ENCODE results near the gene U2SURP.

U2SURP gene

GRCh38 chr3:143054011-143054410 lies 52.6 kb downstream of the U2SURP start:
- H3K4me3 ChIP-seq (ENCODE audit: control insufficient read depth, low read depth, low read length): no peak overlapping the region
- DNase-seq (ENCODE audit: low read depth): no peak
- TF ChIP-seq, protein P1, sequence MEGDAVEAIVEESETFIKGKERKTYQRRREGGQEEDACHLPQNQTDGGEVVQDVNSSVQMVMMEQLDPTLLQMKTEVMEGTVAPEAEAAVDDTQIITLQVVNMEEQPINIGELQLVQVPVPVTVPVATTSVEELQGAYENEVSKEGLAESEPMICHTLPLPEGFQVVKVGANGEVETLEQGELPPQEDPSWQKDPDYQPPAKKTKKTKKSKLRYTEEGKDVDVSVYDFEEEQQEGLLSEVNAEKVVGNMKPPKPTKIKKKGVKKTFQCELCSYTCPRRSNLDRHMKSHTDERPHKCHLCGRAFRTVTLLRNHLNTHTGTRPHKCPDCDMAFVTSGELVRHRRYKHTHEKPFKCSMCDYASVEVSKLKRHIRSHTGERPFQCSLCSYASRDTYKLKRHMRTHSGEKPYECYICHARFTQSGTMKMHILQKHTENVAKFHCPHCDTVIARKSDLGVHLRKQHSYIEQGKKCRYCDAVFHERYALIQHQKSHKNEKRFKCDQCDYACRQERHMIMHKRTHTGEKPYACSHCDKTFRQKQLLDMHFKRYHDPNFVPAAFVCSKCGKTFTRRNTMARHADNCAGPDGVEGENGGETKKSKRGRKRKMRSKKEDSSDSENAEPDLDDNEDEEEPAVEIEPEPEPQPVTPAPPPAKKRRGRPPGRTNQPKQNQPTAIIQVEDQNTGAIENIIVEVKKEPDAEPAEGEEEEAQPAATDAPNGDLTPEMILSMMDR (conservative IDR thresholded peaks at IDR 0.05; ENCODE audit: control insufficient read depth, insufficient read depth, low read depth, low read length): no peak

GRCh38 chr3:143056372-143056771 lies 55.0 kb downstream of the U2SURP start:
- TF ChIP-seq, protein P1 (conservative IDR thresholded peaks at IDR 0.05; ENCODE audit: control insufficient read depth, insufficient read depth, low read depth, low read length): no peak
- no peak for DNase-seq (ENCODE audit: low read depth)
- no peak overlapping the region for H3K4me3 ChIP-seq (ENCODE audit: control insufficient read depth, low read depth, low read length)

DNA sequence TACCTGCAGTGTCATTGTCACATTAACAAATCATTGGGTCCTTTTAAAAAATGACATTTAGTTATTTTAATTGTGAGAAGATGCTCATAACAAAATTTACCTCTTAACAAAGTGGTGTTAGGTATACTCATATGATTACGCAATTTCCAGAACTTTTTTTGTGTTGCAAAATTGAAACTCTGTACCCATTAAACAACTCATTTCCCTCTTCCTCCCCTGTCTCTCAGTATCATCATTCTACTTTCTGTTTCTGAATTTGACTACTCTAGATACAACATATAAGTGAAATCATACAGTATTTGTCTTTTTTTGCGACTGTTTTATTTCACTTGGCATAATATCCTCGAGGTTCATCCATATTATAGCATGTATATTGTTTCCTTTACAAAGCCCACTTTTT lies 59.5 kb downstream of the U2SURP start:
- no peak overlapping the region for H3K4me3 ChIP-seq (ENCODE audit: control insufficient read depth, low read depth, low read length)
- peak; percentile 31 for DNase-seq (ENCODE audit: low read depth)
- TF ChIP-seq, protein P1 (conservative IDR thresholded peaks at IDR 0.05; ENCODE audit: control insufficient read depth, insufficient read depth, low read depth, low read length): no peak

GRCh38 chr3:143063018-143063417 lies 61.6 kb downstream of the U2SURP start:
- TF ChIP-seq, protein P1 (conservative IDR thresholded peaks at IDR 0.05; ENCODE audit: control insufficient read depth, insufficient read depth, low read depth, low read length): no peak
- DNase-seq (ENCODE audit: low read depth): peak; percentile 7
- no peak overlapping the region for H3K4me3 ChIP-seq (ENCODE audit: control insufficient read depth, low read depth, low read length)

DNA sequence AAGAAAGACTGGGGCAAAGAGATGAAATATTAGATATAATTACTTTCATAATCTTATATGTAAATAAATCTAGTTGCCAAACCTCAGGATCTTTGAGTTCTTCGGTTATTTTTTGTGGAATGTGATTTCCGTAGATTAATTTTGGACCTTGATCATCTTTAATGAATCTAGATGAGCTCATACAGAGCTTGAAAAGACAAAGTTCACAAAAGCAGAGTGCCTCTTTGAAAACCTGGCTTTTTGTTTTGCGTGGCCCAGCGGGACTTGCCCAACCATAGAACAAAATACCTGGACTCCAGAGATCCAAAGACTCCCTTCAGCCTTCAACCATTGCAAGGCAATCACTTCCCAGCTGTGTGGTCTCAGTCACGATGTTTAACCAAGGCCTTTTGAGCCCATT lies 63.4 kb downstream of the U2SURP start:
- TF ChIP-seq, protein P1 (conservative IDR thresholded peaks at IDR 0.05; ENCODE audit: control insufficient read depth, insufficient read depth, low read depth, low read length): no peak
- no peak for DNase-seq (ENCODE audit: low read depth)
- H3K4me3 ChIP-seq (ENCODE audit: control insufficient read depth, low read depth, low read length): no peak overlapping the region

DNA sequence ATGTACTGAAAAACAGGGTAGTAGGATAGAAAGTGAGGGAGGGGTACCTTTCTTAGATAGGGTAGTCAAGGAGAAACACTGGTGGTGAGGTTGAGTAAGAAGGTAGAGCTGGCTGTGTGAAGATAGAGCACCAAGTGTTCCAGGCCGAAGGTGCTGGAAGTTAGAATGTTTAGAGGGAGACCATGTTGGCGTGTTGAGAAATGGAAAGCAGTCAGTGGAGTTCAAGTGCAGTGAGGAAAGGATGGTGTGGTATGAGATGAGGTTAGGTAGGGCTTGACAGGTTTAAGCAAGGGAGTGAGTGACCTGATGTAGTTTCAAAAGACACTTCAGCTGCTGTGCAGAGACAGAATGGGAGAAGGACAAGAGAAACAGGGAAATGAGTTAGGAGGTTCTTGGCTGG lies 64.0 kb downstream of the U2SURP start:
- no peak overlapping the region for H3K4me3 ChIP-seq (ENCODE audit: control insufficient read depth, low read depth, low read length)
- DNase-seq (ENCODE audit: low read depth): no peak
- TF ChIP-seq, protein P1 (conservative IDR thresholded peaks at IDR 0.05; ENCODE audit: control insufficient read depth, insufficient read depth, low read depth, low read length): no peak

- TF ChIP-seq, protein P1 (conservative IDR thresholded peaks at IDR 0.05; ENCODE audit: control insufficient read depth, insufficient read depth, low read depth, low read length): no peak
These were observed 64.7 kb downstream of the U2SURP start for GRCh38 chr3:143066033-143066432.

More at GRCh38 chr3:143066033-143066432, 64.7 kb downstream of the U2SURP start:
- no peak for DNase-seq (ENCODE audit: low read depth)
- no peak overlapping the region for H3K4me3 ChIP-seq (ENCODE audit: control insufficient read depth, low read depth, low read length)

Data from fibroblast of mammary gland (primary cell).